HTR-8/SVneo (cell line): ENCODE results near the gene SBK1.
A peak's percentile ranks its signal among the peaks of the same experiment; 100 is the strongest.
"Not testable (repeated sequence)": the region's sequence is repeated elsewhere in the genome, so short reads cannot be mapped to it uniquely, and the experiment has no call there.

Experiments used
- DNase-seq: peaks from one replicate; pipeline ENCODE4 v3.0.0; 2011; ENCODE audit warnings: low spot score, mixed read lengths; ENCODE audit not compliant: insufficient read length
- FAIRE-seq: peaks from 2 replicates; lab custom pipeline; 2011; peaks lifted over from hg19 to GRCh38; lab: Jason Lieb, UNC

Gene SBK1

GRCh38 chr16:28291651-28292626 lies at the start of gene SBK1:
Gene SBK1, plus strand, starts transcription at chr16:28292525. Its CDS starts 24,867 bp downstream, at chr16:28317392.
- peak; percentile 68 for FAIRE-seq
- DNase-seq = peak; percentile 86

GRCh38 chr16:28249483-28249882 lies 42.8 kb upstream of the SBK1 start:
- not testable (repeated sequence) for DNase-seq, FAIRE-seq

GRCh38 chr16:28250999-28251398 lies 41.3 kb upstream of the SBK1 start:
- no peak for DNase-seq
- no peak for FAIRE-seq

GRCh38 chr16:28254158-28254557 lies 38.2 kb upstream of the SBK1 start:
- FAIRE-seq = no peak
- no peak for DNase-seq

GRCh38 chr16:28255838-28256237 lies 36.5 kb upstream of the SBK1 start:
- FAIRE-seq (no peak), DNase-seq (no peak)

GRCh38 chr16:28257256-28257655 lies 35.1 kb upstream of the SBK1 start:
- no peak for FAIRE-seq

GRCh38 chr16:28258567-28258966 lies 33.8 kb upstream of the SBK1 start:
- FAIRE-seq = no peak

More at GRCh38 chr16:28257256-28257655, 35.1 kb upstream of the SBK1 start:
- DNase-seq = no peak

GRCh38 chr16:28259091-28259780 lies 33.1 kb upstream of the SBK1 start:
- FAIRE-seq (no peak), DNase-seq (no peak)

More at GRCh38 chr16:28258567-28258966, 33.8 kb upstream of the SBK1 start:
- DNase-seq = no peak

GRCh38 chr16:28259781-28260150 lies 32.6 kb upstream of the SBK1 start:
- DNase-seq (no peak), FAIRE-seq (no peak)

GRCh38 chr16:28260193-28260592 lies 32.1 kb upstream of the SBK1 start:
- peak; percentile 23 for FAIRE-seq
- no peak for DNase-seq

GRCh38 chr16:28261942-28262341 lies 30.4 kb upstream of the SBK1 start:
- no peak for DNase-seq
- no peak for FAIRE-seq

GRCh38 chr16:28263305-28263704 lies 29.0 kb upstream of the SBK1 start:
- DNase-seq = no peak
- FAIRE-seq = no peak

GRCh38 chr16:28264656-28265055 lies 27.7 kb upstream of the SBK1 start:
- DNase-seq (peak; percentile 36), FAIRE-seq (no peak)

GRCh38 chr16:28265822-28266221 lies 26.5 kb upstream of the SBK1 start:
- FAIRE-seq = no peak
- no peak for DNase-seq

- DNase-seq = no peak
- FAIRE-seq = no peak
Observed at GRCh38 chr16:28267356-28267755, 25.0 kb upstream of the SBK1 start.

GRCh38 chr16:28273511-28273910 lies 18.8 kb upstream of the SBK1 start:
- no peak for FAIRE-seq
- no peak for DNase-seq

- no peak for FAIRE-seq
- no peak for DNase-seq
Observed at GRCh38 chr16:28274676-28275075, 17.6 kb upstream of the SBK1 start.

GRCh38 chr16:28276301-28276700 lies 16.0 kb upstream of the SBK1 start:
- FAIRE-seq = no peak
- DNase-seq = no peak

GRCh38 chr16:28277537-28278388 lies 14.6 kb upstream of the SBK1 start:
- FAIRE-seq (peak; percentile 88), DNase-seq (peak; percentile 81)

GRCh38 chr16:28279006-28279405 lies 13.3 kb upstream of the SBK1 start:
- DNase-seq = no peak
- no peak for FAIRE-seq
